ENCODE measurements around the gene SNX32. TPM values are rescaled to one million over a fixed set of nuclear protein-coding genes. Genes with fewer than 3 reads are reported as not detected.

The SNX32 gene
- total and polyA plus RNA-seq, 9 of the 15 experiments (the other 6 are each of a cell fraction or from before 2014, with no cell fraction given) = 0.03 TPM; not detected in 7

GRCh38 chr11:65859095-65859811, 25.5 kb downstream of the SNX32 start (continued):
- no peak; the same call in 1 of the 2 replicates for TF ChIP-seq SREBF1 (IDR thresholded peaks at IDR 0.05; ENCODE audit: borderline replicate concordance, low read depth, low read length)
- TF ChIP-seq ZMIZ1 (IDR thresholded peaks at IDR 0.05; ENCODE audit: low read depth in 2 of 2, low read length in 2 of 2) = no peak
- TF ChIP-seq ZNF668 (CRISPR knock-in tag; IDR thresholded peaks at IDR 0.05) = no peak
- TF ChIP-seq FOXJ2 (tag; IDR thresholded peaks at IDR 0.05) = no peak
- no peak for TF ChIP-seq ZNF217 (CRISPR knock-in tag; IDR thresholded peaks at IDR 0.05)
- TF ChIP-seq ZNF280A (IDR thresholded peaks at IDR 0.05; ENCODE audit: low read depth, partially characterized antibody) = no peak
- TF ChIP-seq CREB3 (tag; conservative IDR thresholded peaks at IDR 0.05; ENCODE audit: low read depth) = no peak
- TF ChIP-seq HNRNPK (IDR thresholded peaks at IDR 0.05; ENCODE audit: low read depth, low read length, poor library complexity, severe bottlenecking) = no peak
- TF ChIP-seq MTA3 (IDR thresholded peaks at IDR 0.05; ENCODE audit: borderline replicate concordance) = peak; percentile 73; the same call in 1 of the 2 replicates
- TF ChIP-seq ZNF143 (CRISPR knock-in tag; IDR thresholded peaks at IDR 0.05) = peak; percentile 44; the same call in 1 of the 2 replicates
- no peak for TF ChIP-seq ILF3 (IDR thresholded peaks at IDR 0.05; ENCODE audit: borderline replicate concordance)
- TF ChIP-seq POLR3A (IDR thresholded peaks at IDR 0.05; ENCODE audit: borderline replicate concordance, extremely low read depth, insufficient read depth, insufficient read length) = no peak
- no peak for TF ChIP-seq ZNF197 (CRISPR knock-in tag; IDR thresholded peaks at IDR 0.05; ENCODE audit: low read depth)
- TF ChIP-seq E2F6 (IDR thresholded peaks at IDR 0.05; ENCODE audit: borderline replicate concordance in 1 of 2, extremely low read depth in 1 of 2, insufficient read depth in 1 of 2, insufficient read length in 1 of 2, low read depth in 1 of 2, low read length in 1 of 2, poor library complexity in 1 of 2, severe bottlenecking in 1 of 2) = peak; percentile 34 to 65
- TF ChIP-seq ZNF133 (CRISPR knock-in tag; IDR thresholded peaks at IDR 0.05) = no peak
- TF ChIP-seq ZBTB12 (CRISPR knock-in tag; IDR thresholded peaks at IDR 0.05) = no peak
- no peak for TF ChIP-seq KAT2B (IDR thresholded peaks at IDR 0.05; ENCODE audit: low read depth, low read length)
